NCI-H146 (cell line): ENCODE data around the gene CYP2C19.
"Not testable (repeated sequence)": the region's sequence is repeated elsewhere in the genome, so short reads cannot be mapped to it uniquely, and the experiment has no call there.

ENCODE experiments used
- DNase-seq: peaks from one replicate; lab custom pipeline; 2025; lab: John Stamatoyannopoulos, UW

CYP2C19 gene

GRCh38 chr10:94762393-94762792, at the start of gene CYP2C19:
CYP2C19 (plus strand) TSS chr10:94762681; CDS start chr10:94762706, 25 bp downstream.
- DNase-seq: no peak

GRCh38 chr10:94725871-94726270, 36.6 kb upstream of the CYP2C19 start:
- no peak for DNase-seq

GRCh38 chr10:94735197-94735596, 27.3 kb upstream of the CYP2C19 start:
- no peak for DNase-seq

- DNase-seq: no peak
Measured at GRCh38 chr10:94738588-94738987, 23.9 kb upstream of the CYP2C19 start.

GRCh38 chr10:94747137-94747536, 15.3 kb upstream of the CYP2C19 start:
- no peak for DNase-seq

GRCh38 chr10:94747838-94748237, 14.6 kb upstream of the CYP2C19 start:
- no peak for DNase-seq

GRCh38 chr10:94757916-94758315, 4.6 kb upstream of the CYP2C19 start:
- DNase-seq: no peak

GRCh38 chr10:94760586-94761178, 1.8 kb upstream of the CYP2C19 start:
- no peak for DNase-seq

GRCh38 chr10:94775425-94775824, 12.9 kb downstream of the CYP2C19 start:
- DNase-seq: not testable (repeated sequence)

GRCh38 chr10:94777886-94778458, 15.5 kb downstream of the CYP2C19 start:
- no peak for DNase-seq

- DNase-seq: no peak
Measured at GRCh38 chr10:94780844-94781243, 18.4 kb downstream of the CYP2C19 start.

- no peak for DNase-seq
Measured at GRCh38 chr10:94784256-94784655, 21.8 kb downstream of the CYP2C19 start.

GRCh38 chr10:94785211-94785610, 22.7 kb downstream of the CYP2C19 start:
- no peak for DNase-seq

GRCh38 chr10:94800551-94800950, 38.1 kb downstream of the CYP2C19 start:
- not testable (repeated sequence) for DNase-seq

- no peak for DNase-seq
Measured at GRCh38 chr10:94803307-94803706, 40.8 kb downstream of the CYP2C19 start.

GRCh38 chr10:94830025-94830424, 67.5 kb downstream of the CYP2C19 start:
- DNase-seq: not testable (repeated sequence)

- no peak for DNase-seq
Measured at GRCh38 chr10:94846204-94846603, 83.7 kb downstream of the CYP2C19 start.

- DNase-seq: no peak
Measured at GRCh38 chr10:94850766-94851165, 88.3 kb downstream of the CYP2C19 start.

- DNase-seq: no peak
Measured at GRCh38 chr10:94851263-94851662, 88.8 kb downstream of the CYP2C19 start.

GRCh38 chr10:94852438-94852837, 90.0 kb downstream of the CYP2C19 start:
- no peak for DNase-seq

GRCh38 chr10:94853065-94853464, 90.6 kb downstream of the CYP2C19 start:
- no peak for DNase-seq

GRCh38 chr10:94858005-94858404, 95.5 kb downstream of the CYP2C19 start:
- no peak for DNase-seq

GRCh38 chr10:94859086-94859485, 96.6 kb downstream of the CYP2C19 start:
- no peak for DNase-seq

- DNase-seq: no peak
Measured at GRCh38 chr10:94878649-94879048, 116.2 kb downstream of the CYP2C19 start.
